Smooth muscle cell (in vitro differentiated cells): Measurements from ENCODE around the gene FAM167B. TPM values are rescaled to one million over a fixed set of nuclear protein-coding genes. Genes with fewer than 3 reads are reported as not detected.
A peak's percentile ranks its signal among the peaks of the same experiment; 100 is the strongest.

Source experiments
- DNase-seq: peaks from one replicate; lab custom pipeline; 2025; ENCODE audit not compliant: unreplicated experiment; lab: John Stamatoyannopoulos, UW
- H2AFZ ChIP-seq: fragments of 200-600 bp; sonication (generic); 2 replicates; pipeline ENCODE4 v1.6.0; 2016; ENCODE audit warnings: antibody characterized with exemption, low read depth, mild to moderate bottlenecking
- H3F3A ChIP-seq: fragments of 200-600 bp; sonication (generic); 2 replicates; pipeline ENCODE4 v1.6.0; 2017; ENCODE audit warnings: antibody characterized with exemption, low read depth
- H3K27ac ChIP-seq: fragments of 200-600 bp; sonication (generic); 2 replicates; pipeline ENCODE4 v1.5.1; 2016; ENCODE audit warnings: low read depth, mild to moderate bottlenecking
- H3K27me3 ChIP-seq: fragments of 200-600 bp; sonication (generic); 2 replicates; pipeline ENCODE4 v1.6.1; 2016; ENCODE audit warnings: low read depth, mild to moderate bottlenecking
- H3K36me3 ChIP-seq: fragments of 200-600 bp; sonication (generic); 2 replicates; pipeline ENCODE4 v1.5.1; 2016; ENCODE audit warnings: low read depth
- H3K4me1 ChIP-seq: fragments of 200-600 bp; sonication (generic); 2 replicates; pipeline ENCODE4 v1.5.1; 2016; ENCODE audit warnings: low read depth
- H3K4me2 ChIP-seq: fragments of 200-600 bp; sonication (generic); 2 replicates; pipeline ENCODE4 v1.6.0; 2016; ENCODE audit warnings: mild to moderate bottlenecking
- H3K4me3 ChIP-seq: fragments of 200-600 bp; sonication (generic); 2 replicates; pipeline ENCODE4 v1.5.1; 2016; ENCODE audit warnings: mild to moderate bottlenecking
- H3K79me2 ChIP-seq: fragments of 200-600 bp; sonication (generic); 2 replicates; pipeline ENCODE4 v1.6.0; 2016; ENCODE audit warnings: low read depth, mild to moderate bottlenecking
- H3K9ac ChIP-seq: fragments of 200-600 bp; sonication (generic); 2 replicates; pipeline ENCODE4 v1.6.0; 2016; ENCODE audit warnings: low read depth
- H3K9me3 ChIP-seq: fragments of 200-600 bp; sonication (generic); replicated peaks from 2 replicates; pipeline ENCODE4 v1.5.1; 2016; ENCODE audit warnings: low read depth
- H4K20me1 ChIP-seq: fragments of 200-600 bp; sonication (generic); 2 replicates; pipeline ENCODE4 v1.6.0; 2016; ENCODE audit warnings: low read depth
- WGBS: methylation state at CpG from one replicate; pipeline ENCODE4 v1.1.7; 2016; ENCODE audit warnings: low lambda C conversion rate; 5-methylcytosine and 5-hydroxymethylcytosine counted together
- polyA plus RNA-seq: library from polyadenylated mRNA; unstranded; fragments of >200 nt; fragmentation: Nextera tagmentation; extraction: Ambion mirVana; gene quantifications from 2 replicates; pipeline ENCODE4 v1.2.1, GENCODE V29; 2016
- total RNA-seq: library from RNA; depleted of rRNA; stranded (reverse); fragments of >200 nt; gene quantifications from 2 replicates; pipeline ENCODE4 v1.2.3, GENCODE V29; 2014
- TF ChIP-seq, protein P1 (sequence below): fragments of 200-600 bp; sonication (generic); IDR thresholded peaks from 2 replicates; pipeline ENCODE4 v1.5.1; 2017; ENCODE audit warnings: borderline replicate concordance, mild to moderate bottlenecking, antibody characterized with exemption; ENCODE audit not compliant: insufficient read depth, poor library complexity, severe bottlenecking

FAM167B gene
- total and polyA plus RNA-seq, 2 experiments from 2014 or later, result not detected

DNA sequence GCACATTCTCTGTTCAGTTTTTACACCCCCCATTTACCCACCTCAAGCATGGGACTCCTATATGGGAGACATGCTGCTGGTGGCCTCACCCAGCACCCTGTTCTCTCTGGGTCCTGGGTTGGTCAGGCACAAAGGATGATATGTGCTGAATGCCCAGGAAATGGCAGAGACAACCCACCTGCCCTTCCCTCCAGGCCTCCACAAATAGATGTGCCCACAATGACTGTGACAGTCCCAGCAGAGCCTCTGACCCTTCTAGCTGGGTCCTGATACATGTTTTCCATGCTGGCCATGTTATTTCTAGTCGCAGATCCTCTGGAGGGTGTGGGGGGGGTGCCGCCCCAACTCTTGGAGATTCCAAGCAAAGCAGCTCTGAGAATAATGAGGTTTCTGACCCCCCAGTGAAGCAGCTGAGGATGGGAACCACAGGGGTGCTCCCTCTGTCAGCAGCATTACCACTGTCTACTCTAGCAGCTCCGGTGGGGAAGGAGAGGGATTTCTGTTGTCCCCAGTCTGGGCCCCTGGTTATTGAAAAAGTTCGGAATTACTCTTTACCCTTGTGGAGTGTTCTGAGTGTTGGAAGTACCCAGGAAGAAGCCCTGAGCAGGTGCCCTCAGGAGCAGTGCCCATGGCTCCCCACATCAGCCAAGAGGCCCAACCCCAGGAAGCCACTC is 47.8 kb upstream of the FAM167B start:
- H3K4me3 ChIP-seq, result no peak overlapping the region
- DNase-seq, result no peak
- H3K27ac ChIP-seq, result peak overlapping the region; percentile 99
- no peaks in the 10 kb centered on the region for H3K79me2 ChIP-seq
- peaks cover 3% of the 10 kb centered on the region for H3K36me3 ChIP-seq
- no peaks in the 10 kb centered on the region for H3K9me3 ChIP-seq
- peaks cover 18% of the 10 kb centered on the region for H3K4me1 ChIP-seq
- no peak overlapping the region for H3K4me2 ChIP-seq
- no peak overlapping the region for H3K9ac ChIP-seq
- TF ChIP-seq, protein P1, sequence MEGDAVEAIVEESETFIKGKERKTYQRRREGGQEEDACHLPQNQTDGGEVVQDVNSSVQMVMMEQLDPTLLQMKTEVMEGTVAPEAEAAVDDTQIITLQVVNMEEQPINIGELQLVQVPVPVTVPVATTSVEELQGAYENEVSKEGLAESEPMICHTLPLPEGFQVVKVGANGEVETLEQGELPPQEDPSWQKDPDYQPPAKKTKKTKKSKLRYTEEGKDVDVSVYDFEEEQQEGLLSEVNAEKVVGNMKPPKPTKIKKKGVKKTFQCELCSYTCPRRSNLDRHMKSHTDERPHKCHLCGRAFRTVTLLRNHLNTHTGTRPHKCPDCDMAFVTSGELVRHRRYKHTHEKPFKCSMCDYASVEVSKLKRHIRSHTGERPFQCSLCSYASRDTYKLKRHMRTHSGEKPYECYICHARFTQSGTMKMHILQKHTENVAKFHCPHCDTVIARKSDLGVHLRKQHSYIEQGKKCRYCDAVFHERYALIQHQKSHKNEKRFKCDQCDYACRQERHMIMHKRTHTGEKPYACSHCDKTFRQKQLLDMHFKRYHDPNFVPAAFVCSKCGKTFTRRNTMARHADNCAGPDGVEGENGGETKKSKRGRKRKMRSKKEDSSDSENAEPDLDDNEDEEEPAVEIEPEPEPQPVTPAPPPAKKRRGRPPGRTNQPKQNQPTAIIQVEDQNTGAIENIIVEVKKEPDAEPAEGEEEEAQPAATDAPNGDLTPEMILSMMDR, result no peak
- H3K27me3 ChIP-seq, result no peaks in the 10 kb centered on the region
- H2AFZ ChIP-seq, result no peak overlapping the region
- H4K20me1 ChIP-seq, result peaks cover 11% of the 10 kb centered on the region
- 90% methylated on average over 4 of the region's 4 CpGs for WGBS
- H3F3A ChIP-seq, result peaks cover 40% of the 10 kb centered on the region

DNA sequence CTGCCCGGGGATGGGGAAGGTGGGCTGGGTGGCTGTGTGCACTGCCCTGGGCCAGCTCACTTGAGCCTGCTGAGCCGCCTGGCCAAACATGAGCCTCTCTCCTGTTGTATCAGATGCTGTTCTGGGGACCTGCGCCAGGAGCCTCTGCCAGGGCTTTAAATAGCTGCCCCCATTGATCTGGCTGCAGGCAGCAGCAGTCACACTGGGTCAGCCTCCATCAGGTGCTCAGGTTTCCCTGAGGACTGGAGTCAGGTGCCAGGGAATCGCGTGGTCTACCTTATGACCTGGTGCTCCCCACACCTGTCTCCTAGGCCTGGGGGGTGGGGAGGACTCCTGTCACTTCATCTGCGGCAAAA is 47.3 kb upstream of the FAM167B start:
- Histone ChIP-seq H3K79me2 (no peaks in the 10 kb centered on the region), H3K4me3 (peak overlapping the region; percentile 72), H3F3A (peaks cover 40% of the 10 kb centered on the region), H3K36me3 (no peaks in the 10 kb centered on the region), H3K4me1 (peaks cover 18% of the 10 kb centered on the region), H4K20me1 (peaks cover 11% of the 10 kb centered on the region), H3K9me3 (no peaks in the 10 kb centered on the region), H3K27ac (peak overlapping the region; percentile 99), H3K4me2 (peak overlapping the region; percentile 96), H3K27me3 (no peaks in the 10 kb centered on the region), H3K9ac (peak overlapping the region; percentile 97), H2AFZ (no peak overlapping the region)
- TF ChIP-seq, protein P1, result no peak
- 52% methylated on average over 6 of the region's 6 CpGs for WGBS
- DNase-seq, result no peak

DNA sequence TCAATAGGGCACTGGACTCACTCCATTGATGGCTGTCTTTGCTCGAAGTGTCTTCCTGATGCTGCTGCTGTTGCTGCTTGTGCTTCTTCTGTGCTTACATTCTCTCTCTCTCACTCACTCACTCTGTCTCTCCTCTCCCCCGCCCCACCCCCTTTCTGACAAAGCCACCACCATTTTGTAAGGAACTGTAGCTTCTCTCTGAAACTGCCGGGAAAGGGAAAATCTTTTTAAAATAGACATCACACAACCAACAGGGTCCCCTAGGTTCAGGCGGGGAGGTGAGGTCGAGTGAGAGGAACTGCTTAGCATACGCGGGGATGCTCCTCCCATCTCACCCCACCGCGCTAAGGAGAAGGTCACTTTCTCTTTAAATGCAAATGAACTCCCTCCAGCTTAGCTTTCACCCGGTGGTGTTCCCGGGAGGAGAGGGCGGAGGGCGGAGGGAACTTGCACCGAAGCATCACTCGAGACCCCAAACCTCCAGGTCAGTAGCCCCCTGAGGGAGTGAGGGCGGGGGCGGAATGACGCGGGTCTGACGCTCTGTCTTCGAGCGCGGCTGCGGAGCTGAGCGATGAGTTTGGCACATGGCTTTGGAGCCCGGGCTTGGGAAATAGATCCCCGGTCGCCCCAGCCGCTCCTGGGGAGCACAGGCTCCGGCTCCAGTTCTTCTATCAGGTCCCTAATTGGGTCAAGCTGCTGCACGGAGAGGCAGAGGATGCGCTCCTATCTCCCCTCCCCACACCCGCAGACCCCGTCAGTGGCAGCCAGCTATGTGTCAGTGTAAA is 46.6 kb upstream of the FAM167B start, which contains the start of gene CCDC28B:
CCDC28B (plus strand) TSS at position 370 of the 785 bp plus-strand sequence. CDS start 1,341 bp downstream, outside the sequence.
- peaks cover 18% of the 10 kb centered on the region for H3K4me1 ChIP-seq
- H3K9me3 ChIP-seq, result no peaks in the 10 kb centered on the region
- no peaks in the 10 kb centered on the region for H3K36me3 ChIP-seq
- DNase-seq, result peak; percentile 76
- H3K4me2 ChIP-seq, result peak within 1 kb of the TSS; percentile 96
- peak within 1 kb of the TSS; percentile 97 for H3K9ac ChIP-seq
- no peaks in the 10 kb centered on the region for H3K27me3 ChIP-seq
- H3F3A ChIP-seq, result peaks cover 39% of the 10 kb centered on the region
- WGBS, result under 1% methylated on average over 34 of the region's 34 CpGs
- no peaks in the 10 kb centered on the region for H3K79me2 ChIP-seq
- H3K4me3 ChIP-seq, result peak within 1 kb of the TSS; percentile 72
- TF ChIP-seq, protein P1, result no peak
- peak within 1 kb of the TSS; percentile 99 for H3K27ac ChIP-seq
- H2AFZ ChIP-seq, result peak within 1 kb of the TSS; percentile 69
- peaks cover 11% of the 10 kb centered on the region for H4K20me1 ChIP-seq
